Activated naive CD4-positive, alpha-beta T cell treated with anti-CD3 and anti-CD28 coated beads for 36 hours (primary cell): ENCODE measurements around the gene MYORG. TPM values are rescaled to one million over a fixed set of nuclear protein-coding genes. Genes with fewer than 3 reads are reported as not detected.
A peak's percentile ranks its signal among the peaks of the same experiment; 100 is the strongest.
"Not testable (repeated sequence)": the region's sequence is repeated elsewhere in the genome, so short reads cannot be mapped to it uniquely, and the experiment has no call there.

Experiments
- CTCF ChIA-PET: fragments of 350-600 bp; sonication (Branson Sonifier 250); formaldehyde crosslinking; loops from one replicate; lab custom pipeline; 2021; ENCODE audit warnings: antibody characterized with exemption; lab: Charles Lee
- DNase-seq: peaks from one replicate; pipeline ENCODE4 v3.0.0-alpha.2; 2020
- H3K27ac Mint-ChIP-seq: one replicate; pipeline ENCODE4 v1.8.0; 2021; ENCODE audit warnings: mild to moderate bottlenecking, mixed read lengths
- H3K27me3 Mint-ChIP-seq: one replicate; pipeline ENCODE4 v1.8.0; 2021; ENCODE audit warnings: low read depth, mixed read lengths
- H3K36me3 Mint-ChIP-seq: one replicate; pipeline ENCODE4 v1.8.0; 2021; ENCODE audit warnings: low read depth, mixed read lengths
- H3K4me1 Mint-ChIP-seq: one replicate; pipeline ENCODE4 v1.8.0; 2021; ENCODE audit warnings: low read depth, mixed read lengths
- H3K4me3 Mint-ChIP-seq: one replicate; pipeline ENCODE4 v1.8.0; 2021; ENCODE audit warnings: mild to moderate bottlenecking, moderate library complexity, mixed read lengths
- H3K9me3 Mint-ChIP-seq: one replicate; pipeline ENCODE4 v1.8.0; 2021; ENCODE audit warnings: mixed read lengths
- intact Hi-C: fragments of 100-400 bp; cut with micrococcal nuclease; formaldehyde crosslinking; loops from one replicate; pipeline ENCODE4 v1.15.1; 2023
- total RNA-seq, 2 experiments: library from RNA; stranded (reverse); gene quantifications; one replicate each; pipeline ENCODE4 v1.2.3, GENCODE V29; 2021

The MYORG gene
- total RNA-seq, 2 experiments from 2014 or later, result 1.1 to 2.0 TPM

DNA sequence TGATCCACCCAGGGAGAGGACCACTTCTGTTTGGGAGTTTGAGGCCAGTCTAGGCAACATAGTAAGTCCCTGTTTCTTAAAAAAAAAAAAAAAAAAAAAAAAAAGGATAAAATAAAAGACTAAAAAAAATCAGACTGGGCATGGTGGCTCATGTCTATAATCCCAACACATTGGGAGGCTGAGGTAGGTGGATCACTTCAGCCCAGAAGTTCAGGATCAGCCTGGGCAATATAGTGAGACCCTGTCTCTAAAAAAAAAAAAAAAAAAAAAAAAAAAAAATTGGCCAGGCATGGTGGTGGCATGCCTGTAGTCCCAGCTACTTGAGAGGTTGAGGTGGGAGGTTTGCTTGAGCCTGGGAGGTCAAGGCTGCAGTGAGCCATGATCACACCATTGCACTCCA, 38.6 kb downstream of the MYORG start:
- H3K36me3 Mint-ChIP-seq, H3K27me3 Mint-ChIP-seq, H3K27ac Mint-ChIP-seq, DNase-seq, H3K4me3 Mint-ChIP-seq, H3K9me3 Mint-ChIP-seq: not testable (repeated sequence)
- H3K4me1 Mint-ChIP-seq, result peaks cover 16% of the 10 kb centered on the region
- CTCF ChIA-PET, result interaction anchor here (0.8 kb wide), 1 partner anchor 41 kb away, joined by 5 read pairs; no protein-coding TSS in a partner anchor
- intact Hi-C loops, result loop anchor here (10.0 kb wide), 1 partner anchor 267 kb away; no protein-coding TSS in a partner anchor

DNA sequence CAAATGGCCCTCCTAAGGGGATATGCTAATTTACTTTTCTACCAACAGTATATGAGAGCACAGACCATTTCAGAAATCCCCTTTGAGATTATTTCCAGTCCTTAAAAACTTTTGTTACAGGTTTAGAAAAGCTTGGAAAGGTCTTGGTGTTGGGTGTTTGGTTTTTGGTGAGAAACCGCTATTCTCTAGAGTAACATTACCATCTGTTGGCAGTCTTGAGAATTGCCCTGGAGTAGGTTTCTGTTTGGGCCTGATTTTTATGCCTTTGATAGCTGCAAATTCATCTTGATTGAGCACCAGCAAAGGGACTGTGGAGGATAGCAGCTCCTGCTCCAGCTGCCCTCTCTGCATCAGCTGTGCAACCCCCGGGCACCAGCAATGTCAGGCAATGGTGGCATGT, 39.3 kb downstream of the MYORG start:
- no peaks in the 10 kb centered on the region for H3K9me3 Mint-ChIP-seq
- intact Hi-C loops, result loop anchor here (10.0 kb wide), 1 partner anchor 267 kb away; no protein-coding TSS in a partner anchor
- H3K27ac Mint-ChIP-seq, result no peak overlapping the region
- DNase-seq, result no peak
- peaks cover 8% of the 10 kb centered on the region for H3K36me3 Mint-ChIP-seq
- H3K4me1 Mint-ChIP-seq, result peaks cover 20% of the 10 kb centered on the region
- CTCF ChIA-PET, result interaction anchor here (0.8 kb wide), 1 partner anchor 41 kb away, joined by 5 read pairs; no protein-coding TSS in a partner anchor
- H3K4me3 Mint-ChIP-seq, result no peak overlapping the region
- H3K27me3 Mint-ChIP-seq, result no peaks in the 10 kb centered on the region

DNA sequence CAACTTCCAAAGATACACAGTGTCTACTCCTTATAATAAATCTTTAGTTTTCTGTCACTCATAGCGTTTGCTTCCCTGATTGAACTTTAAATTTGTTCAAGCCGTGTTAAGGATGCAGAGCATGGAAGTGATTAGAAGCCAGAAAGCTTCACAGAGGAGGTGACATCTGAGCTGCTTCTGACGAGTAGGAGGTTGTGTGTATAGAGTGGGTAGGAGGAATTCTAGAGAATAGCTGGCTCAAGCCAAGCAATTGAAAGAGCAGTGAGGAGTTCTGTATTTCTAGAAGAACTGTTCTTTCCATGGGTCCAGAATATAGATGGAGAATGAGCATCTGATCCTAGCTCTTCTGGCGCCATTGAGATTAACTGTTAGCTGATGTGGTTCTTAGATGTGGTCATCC, 41.3 kb downstream of the MYORG start:
- intact Hi-C loops, result loop anchor here (10.0 kb wide), 1 partner anchor 269 kb away; no protein-coding TSS in a partner anchor
- Mint-ChIP-seq H3K4me3 (no peak overlapping the region), H3K27ac (no peak overlapping the region), H3K36me3 (peaks cover 6% of the 10 kb centered on the region), H3K9me3 (no peaks in the 10 kb centered on the region), H3K4me1 (peaks cover 38% of the 10 kb centered on the region), H3K27me3 (no peaks in the 10 kb centered on the region)
- DNase-seq, result no peak
- CTCF ChIA-PET, result interaction anchor here (1.1 to 6.2 kb wide), 3 partner anchors 43 to 277 kb away, joined by 3 to 89 read pairs (median 4); partner anchors contain the start of genes MYORG and RPP25L

DNA sequence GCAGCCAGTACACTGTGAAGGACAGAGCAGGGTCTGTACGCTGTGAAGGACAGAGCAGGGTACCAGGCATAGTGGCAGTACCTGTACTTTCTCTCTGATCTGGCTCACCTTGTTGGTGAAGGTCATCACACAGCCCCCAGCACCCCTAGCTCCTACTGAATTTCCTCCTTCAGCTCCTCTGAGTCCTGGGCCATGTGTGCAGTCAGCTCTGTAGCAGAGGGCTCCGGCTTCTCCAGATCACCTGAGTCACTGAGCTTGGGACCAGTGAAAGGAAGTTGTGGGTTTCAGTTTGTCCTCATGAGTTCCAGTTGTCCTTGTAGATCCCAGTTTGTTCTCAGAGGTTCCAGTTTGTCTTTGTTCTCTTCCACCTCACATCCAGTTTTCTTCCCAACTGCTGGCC, 41.8 kb downstream of the MYORG start:
- H3K27ac Mint-ChIP-seq, result no peak overlapping the region
- no peaks in the 10 kb centered on the region for H3K9me3 Mint-ChIP-seq
- intact Hi-C loops, result loop anchor here (5.0 to 10.0 kb wide), 2 partner anchors 167 to 270 kb away; no protein-coding TSS in a partner anchor
- peaks cover 4% of the 10 kb centered on the region for H3K36me3 Mint-ChIP-seq
- H3K4me1 Mint-ChIP-seq, result peaks cover 42% of the 10 kb centered on the region
- no peak for DNase-seq
- CTCF ChIA-PET, result interaction anchor here (0.5 to 6.2 kb wide), 5 partner anchors 43 to 355 kb away, joined by 3 to 89 read pairs (median 6); partner anchors contain the start of genes MYORG and RPP25L
- H3K4me3 Mint-ChIP-seq, result no peak overlapping the region
- no peaks in the 10 kb centered on the region for H3K27me3 Mint-ChIP-seq

DNA sequence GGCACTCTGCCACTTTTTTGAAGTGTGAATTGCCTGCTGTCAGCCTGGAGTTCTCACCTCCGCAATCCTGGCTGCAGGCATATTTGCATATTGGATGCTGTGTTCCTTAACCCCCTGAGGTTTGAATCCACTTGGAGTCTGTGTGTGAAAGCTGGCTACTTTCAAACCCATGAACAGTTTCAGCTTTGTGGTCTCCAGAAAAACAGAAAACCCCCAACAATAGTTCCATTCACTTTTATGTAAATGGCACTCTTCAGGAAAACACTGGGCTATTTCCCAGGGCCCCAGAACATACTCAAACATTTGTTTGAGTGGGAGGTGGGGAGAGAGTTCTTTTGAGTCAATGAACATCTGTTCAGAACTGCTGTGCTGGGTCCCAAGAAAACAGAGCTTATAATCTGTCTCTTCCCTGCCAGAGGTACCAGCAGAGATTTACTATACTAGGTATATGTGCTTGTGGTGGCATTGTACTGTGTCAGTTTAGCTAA, 42.3 kb downstream of the MYORG start:
- no peak overlapping the region for H3K4me3 Mint-ChIP-seq
- CTCF ChIA-PET, result interaction anchor here (0.5 to 6.2 kb wide), 4 partner anchors 44 to 354 kb away, joined by 4 to 89 read pairs (median 6); partner anchors contain the start of gene MYORG
- intact Hi-C loops, result loop anchor here (5.0 to 10.0 kb wide), 2 partner anchors 168 to 270 kb away; no protein-coding TSS in a partner anchor
- DNase-seq, result no peak
- H3K9me3 Mint-ChIP-seq, result no peaks in the 10 kb centered on the region
- peaks cover 44% of the 10 kb centered on the region for H3K4me1 Mint-ChIP-seq
- H3K36me3 Mint-ChIP-seq, result peaks cover 4% of the 10 kb centered on the region
- no peak overlapping the region for H3K27ac Mint-ChIP-seq
- H3K27me3 Mint-ChIP-seq, result no peaks in the 10 kb centered on the region

DNA sequence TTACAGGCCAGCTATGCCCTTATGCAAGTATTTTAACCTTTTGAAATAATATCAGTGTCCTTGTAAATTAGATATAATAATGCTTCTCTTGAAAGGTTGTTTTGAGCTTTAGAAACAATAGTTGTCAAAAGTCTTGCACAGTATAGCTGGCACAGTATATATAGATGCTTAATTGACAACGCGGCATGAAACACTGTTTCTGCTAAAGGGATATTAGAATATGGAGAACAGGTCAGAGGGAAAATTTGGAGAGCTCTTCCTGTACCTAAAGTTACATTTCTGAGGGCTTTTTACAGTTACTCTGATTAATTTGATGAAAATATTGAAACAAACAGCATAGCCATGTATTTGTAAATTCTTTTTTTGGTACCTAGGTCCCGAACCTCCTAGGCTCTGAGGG, 42.9 kb downstream of the MYORG start:
- H3K27me3 Mint-ChIP-seq, result no peaks in the 10 kb centered on the region
- no peak overlapping the region for H3K27ac Mint-ChIP-seq
- intact Hi-C loops, result loop anchor here (5.0 to 10.0 kb wide), 2 partner anchors 168 to 271 kb away; no protein-coding TSS in a partner anchor
- peaks cover 4% of the 10 kb centered on the region for H3K36me3 Mint-ChIP-seq
- CTCF ChIA-PET, result interaction anchor here (0.7 to 6.2 kb wide), 3 partner anchors 44 to 70 kb away, joined by 3 to 89 read pairs (median 6); partner anchors contain the start of gene MYORG
- no peak for DNase-seq
- H3K4me3 Mint-ChIP-seq, result no peak overlapping the region
- H3K4me1 Mint-ChIP-seq, result peaks cover 44% of the 10 kb centered on the region
- H3K9me3 Mint-ChIP-seq, result no peaks in the 10 kb centered on the region

DNA sequence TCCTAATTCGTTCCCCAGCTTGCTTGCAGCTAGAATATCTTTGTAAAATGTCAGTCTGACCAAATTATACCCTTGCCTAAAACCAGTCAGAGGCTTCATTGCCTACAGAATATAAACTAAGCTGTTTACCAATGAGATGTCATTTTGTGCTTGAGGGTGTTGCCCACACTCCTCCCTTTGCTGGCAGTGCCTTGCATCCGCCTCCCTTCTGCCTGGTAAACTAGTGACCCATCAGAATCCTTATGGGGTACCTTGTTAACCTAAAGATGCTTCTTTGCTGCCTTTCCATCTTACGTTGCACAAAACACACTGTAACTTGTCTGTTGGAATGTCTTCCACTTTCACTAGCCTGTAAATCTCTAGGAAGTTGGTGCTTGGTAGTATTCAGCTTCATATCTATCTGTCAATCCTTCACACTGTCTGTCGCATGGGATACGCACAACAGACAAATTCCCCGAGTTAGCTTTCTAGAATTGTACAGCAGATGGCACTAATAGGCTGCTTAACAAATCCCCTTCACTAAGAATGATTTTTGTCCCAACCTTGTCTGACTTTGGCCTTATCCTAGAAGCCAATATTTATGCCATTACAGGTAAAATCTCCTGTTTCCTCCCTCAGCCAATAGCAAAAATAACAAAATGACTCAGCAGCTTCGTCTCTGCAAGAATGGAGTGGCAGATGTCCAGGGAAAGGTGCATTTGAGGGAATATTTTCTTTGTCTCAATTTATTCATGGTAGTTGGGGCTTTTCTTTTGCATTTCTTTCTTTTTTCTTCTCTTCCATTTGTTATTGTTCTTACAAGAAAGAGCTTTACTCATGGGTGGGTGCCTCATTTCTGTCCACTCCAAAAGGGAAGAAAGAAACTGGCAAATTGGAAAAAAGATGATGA, 44.4 kb downstream of the MYORG start:
- Mint-ChIP-seq H3K27ac (peak overlapping the region; percentile 0), H3K4me1 (peaks cover 49% of the 10 kb centered on the region), H3K27me3 (no peaks in the 10 kb centered on the region), H3K4me3 (no peak overlapping the region), H3K9me3 (no peaks in the 10 kb centered on the region), H3K36me3 (peaks cover 2% of the 10 kb centered on the region)
- CTCF ChIA-PET, result interaction anchor here (0.6 to 6.2 kb wide), 8 partner anchors 40 to 717 kb away, joined by 3 to 89 read pairs (median 3); partner anchors contain the start of genes MYORG and UBAP2
- DNase-seq, result peak; percentile 16
- intact Hi-C loops, result loop anchor here (1.0 to 10.0 kb wide), 3 partner anchors 47 to 272 kb away; no protein-coding TSS in a partner anchor

DNA sequence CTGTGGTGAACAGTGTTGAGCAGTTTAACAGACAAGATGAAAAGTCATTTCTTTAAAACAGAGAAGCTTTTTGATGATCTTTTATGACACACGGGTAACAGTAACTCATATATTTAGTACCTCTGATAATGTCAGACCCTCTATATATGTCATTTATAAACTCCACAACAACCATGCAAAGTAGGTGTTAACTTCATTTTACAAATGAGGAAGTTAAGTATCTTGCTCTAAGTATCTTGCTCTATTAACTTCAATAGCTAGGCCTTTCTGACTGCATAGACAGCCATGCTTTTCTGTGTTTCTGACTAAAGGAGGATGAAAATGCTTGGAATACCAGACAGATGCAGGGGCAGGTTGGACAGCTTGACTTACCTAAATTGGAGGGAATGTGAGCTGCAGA, 45.5 kb downstream of the MYORG start:
- H3K9me3 Mint-ChIP-seq, result no peaks in the 10 kb centered on the region
- intact Hi-C loops, result loop anchor here (5.0 to 10.0 kb wide), 2 partner anchors 171 to 274 kb away; no protein-coding TSS in a partner anchor
- peaks cover 2% of the 10 kb centered on the region for H3K36me3 Mint-ChIP-seq
- CTCF ChIA-PET, result interaction anchor here (1.2 to 6.2 kb wide), 3 partner anchors 47 to 260 kb away, joined by 3 to 89 read pairs (median 4); partner anchors contain the start of gene MYORG
- no peaks in the 10 kb centered on the region for H3K27me3 Mint-ChIP-seq
- H3K4me1 Mint-ChIP-seq, result peaks cover 54% of the 10 kb centered on the region
- H3K27ac Mint-ChIP-seq, result peak overlapping the region; percentile 41
- no peak overlapping the region for H3K4me3 Mint-ChIP-seq
- no peak for DNase-seq

DNA sequence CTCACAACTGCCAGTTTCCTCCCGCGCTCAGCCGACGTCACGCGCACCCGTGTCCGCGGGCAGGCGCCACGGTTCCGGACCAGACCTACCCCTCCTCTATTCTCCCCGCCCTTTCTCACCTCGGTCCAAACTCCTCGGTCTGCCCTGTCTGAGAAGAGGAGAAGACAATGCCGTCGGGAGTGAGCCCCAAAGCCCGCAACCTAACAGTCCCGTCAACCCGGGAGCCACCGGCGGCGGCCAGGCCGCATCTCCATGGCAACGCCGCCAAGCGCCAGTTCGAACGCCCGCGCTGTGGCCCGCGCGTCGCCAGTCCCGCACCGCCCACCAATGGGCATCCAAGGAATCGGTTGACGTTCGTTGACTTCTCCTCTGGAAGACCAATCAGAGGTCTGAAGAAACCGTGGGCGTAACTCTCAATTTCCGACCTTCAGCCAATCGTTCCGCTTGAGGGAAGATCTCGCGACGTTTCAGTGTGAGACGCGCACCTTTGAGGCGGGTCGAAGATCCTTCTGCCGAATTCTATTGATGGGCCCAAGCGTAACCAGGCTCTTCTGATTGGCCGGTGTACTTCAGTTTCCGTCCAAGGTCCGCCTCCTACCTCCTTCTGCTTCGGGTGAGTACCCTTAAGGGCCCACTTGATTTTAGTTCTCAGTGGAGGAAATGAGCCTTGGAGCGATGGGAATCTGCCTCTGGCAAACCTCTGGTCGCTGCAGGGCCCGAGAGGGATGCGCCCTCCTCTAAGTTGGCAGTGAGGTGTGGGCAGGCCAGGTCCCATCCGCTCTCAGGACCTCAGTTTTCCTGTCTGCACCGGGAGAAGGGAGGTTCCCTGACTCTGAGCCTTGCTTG, 47.5 kb downstream of the MYORG start, which contains the start of the genes KIF24 and NUDT2:
KIF24 (minus strand) TSS at position 282 of the 846 bp plus-strand sequence. CDS start 17,922 bp downstream, outside the sequence.
NUDT2 (plus strand) TSS at position 583 of the 846 bp plus-strand sequence. CDS start 9,471 bp downstream, outside the sequence.
- CTCF ChIA-PET, result no interaction called here
- intact Hi-C loops, result loop anchor here (1.0 to 10.0 kb wide), 12 partner anchors 48 to 1065 kb away; partner anchors contain the start of genes BAG1, DCAF12, DNAI1 and FAM219A

DNA sequence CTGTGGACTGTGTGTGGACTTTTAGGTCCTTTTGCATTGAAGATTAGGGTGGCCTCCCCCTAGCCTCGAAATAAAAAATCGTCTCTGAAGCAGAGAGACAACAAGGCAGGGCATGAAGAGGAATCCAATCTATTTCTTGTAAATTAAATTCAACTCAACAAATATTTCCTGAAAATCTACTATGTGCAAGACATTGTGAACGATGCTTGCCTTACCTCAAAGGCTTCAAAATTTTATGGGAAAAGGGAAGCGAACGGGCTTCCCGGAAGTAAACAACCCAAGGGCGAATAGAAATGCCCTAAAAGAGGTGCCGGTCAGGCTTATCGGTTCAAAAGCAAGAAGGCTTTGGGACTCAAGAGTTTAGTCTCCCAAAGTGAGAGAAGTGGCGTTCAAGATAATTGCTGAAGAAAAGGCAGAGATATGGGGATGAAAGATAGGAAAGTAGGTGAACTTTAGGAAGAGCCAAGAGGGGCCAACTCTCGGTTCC, 48.2 kb downstream of the MYORG start:
- CTCF ChIA-PET, result interaction anchor here (0.9 to 1.5 kb wide), 3 partner anchors 51 to 306 kb away, joined by 3 to 5 read pairs (median 3); no protein-coding TSS in a partner anchor
- H3K4me3 Mint-ChIP-seq, result peak overlapping the region; percentile 88
- DNase-seq, result no peak

More for the DNA sequence above, 47.5 kb downstream of the MYORG start, which contains the start of the genes KIF24 and NUDT2:
- Mint-ChIP-seq H3K4me3 (peak within 1 kb of the TSS; percentile 88), H3K9me3 (no peaks in the 10 kb centered on the region), H3K27me3 (no peaks in the 10 kb centered on the region), H3K27ac (peak within 1 kb of the TSS; percentile 94), H3K36me3 (peaks cover 2% of the 10 kb centered on the region), H3K4me1 (peaks cover 42% of the 10 kb centered on the region)
- peak; percentile 98 for DNase-seq

More for the DNA sequence above, 48.2 kb downstream of the MYORG start:
- H3K36me3 Mint-ChIP-seq, result peaks cover 2% of the 10 kb centered on the region
- H3K27ac Mint-ChIP-seq, result peak overlapping the region; percentile 94
- no peaks in the 10 kb centered on the region for H3K9me3 Mint-ChIP-seq
- no peaks in the 10 kb centered on the region for H3K27me3 Mint-ChIP-seq
- intact Hi-C loops, result loop anchor here (2.0 to 10.0 kb wide), 4 partner anchors 48 to 746 kb away; partner anchors contain the start of genes FANCG, MYORG, SIGMAR1 and VCP
- H3K4me1 Mint-ChIP-seq, result peaks cover 38% of the 10 kb centered on the region
